ENCODE results near the gene CPEB3.

CPEB3 gene

DNA sequence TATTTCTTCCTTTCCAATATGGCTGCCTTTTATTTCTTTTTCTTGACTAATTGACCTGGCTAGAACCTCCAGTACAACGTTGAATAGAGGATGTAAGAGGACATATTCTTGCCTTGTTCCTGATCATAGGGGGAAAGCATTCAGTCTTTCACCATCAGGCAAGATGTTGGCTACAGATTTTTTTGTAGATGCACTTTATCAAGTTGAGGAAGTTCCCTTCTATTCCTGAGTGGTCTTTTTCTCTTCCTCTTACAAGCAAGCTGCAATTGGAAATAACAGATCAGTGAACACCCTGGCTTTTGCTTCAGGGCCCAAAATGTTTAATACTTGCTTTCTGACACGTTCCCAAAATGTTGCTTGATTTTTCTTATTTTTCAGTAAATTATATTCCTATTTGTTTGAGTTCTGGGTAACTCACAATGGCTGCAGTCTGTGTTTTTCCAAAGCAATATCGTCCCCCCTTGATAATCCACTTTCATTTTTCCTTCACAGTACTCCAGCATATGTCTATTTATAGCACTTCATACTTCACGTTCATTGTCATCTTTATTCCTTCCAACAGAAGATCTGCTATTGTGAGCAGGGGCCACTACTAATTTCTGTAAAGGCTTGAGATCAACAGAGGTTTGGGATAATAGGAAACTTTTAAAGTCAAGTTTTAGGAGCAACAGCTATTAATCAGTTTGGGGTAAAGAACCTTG, 11.7 kb downstream of the CPEB3 start:
- no peak for TF ChIP-seq SIN3A (IDR thresholded peaks at IDR 0.05; ENCODE audit: borderline replicate concordance, insufficient read depth, low read length)
- no peak for TF ChIP-seq TAF1 (IDR thresholded peaks at IDR 0.05; ENCODE audit: borderline replicate concordance, insufficient read depth, low read length)
- TF ChIP-seq FOXP2 (optimal IDR thresholded peaks at IDR 0.05; ENCODE audit: borderline replicate concordance, extremely low read depth, extremely low read length, insufficient read depth) = no peak
- no peak for TF ChIP-seq POLR2AphosphoS5 (IDR thresholded peaks at IDR 0.05; ENCODE audit: low read depth, low read length)
- TF ChIP-seq, protein P1, sequence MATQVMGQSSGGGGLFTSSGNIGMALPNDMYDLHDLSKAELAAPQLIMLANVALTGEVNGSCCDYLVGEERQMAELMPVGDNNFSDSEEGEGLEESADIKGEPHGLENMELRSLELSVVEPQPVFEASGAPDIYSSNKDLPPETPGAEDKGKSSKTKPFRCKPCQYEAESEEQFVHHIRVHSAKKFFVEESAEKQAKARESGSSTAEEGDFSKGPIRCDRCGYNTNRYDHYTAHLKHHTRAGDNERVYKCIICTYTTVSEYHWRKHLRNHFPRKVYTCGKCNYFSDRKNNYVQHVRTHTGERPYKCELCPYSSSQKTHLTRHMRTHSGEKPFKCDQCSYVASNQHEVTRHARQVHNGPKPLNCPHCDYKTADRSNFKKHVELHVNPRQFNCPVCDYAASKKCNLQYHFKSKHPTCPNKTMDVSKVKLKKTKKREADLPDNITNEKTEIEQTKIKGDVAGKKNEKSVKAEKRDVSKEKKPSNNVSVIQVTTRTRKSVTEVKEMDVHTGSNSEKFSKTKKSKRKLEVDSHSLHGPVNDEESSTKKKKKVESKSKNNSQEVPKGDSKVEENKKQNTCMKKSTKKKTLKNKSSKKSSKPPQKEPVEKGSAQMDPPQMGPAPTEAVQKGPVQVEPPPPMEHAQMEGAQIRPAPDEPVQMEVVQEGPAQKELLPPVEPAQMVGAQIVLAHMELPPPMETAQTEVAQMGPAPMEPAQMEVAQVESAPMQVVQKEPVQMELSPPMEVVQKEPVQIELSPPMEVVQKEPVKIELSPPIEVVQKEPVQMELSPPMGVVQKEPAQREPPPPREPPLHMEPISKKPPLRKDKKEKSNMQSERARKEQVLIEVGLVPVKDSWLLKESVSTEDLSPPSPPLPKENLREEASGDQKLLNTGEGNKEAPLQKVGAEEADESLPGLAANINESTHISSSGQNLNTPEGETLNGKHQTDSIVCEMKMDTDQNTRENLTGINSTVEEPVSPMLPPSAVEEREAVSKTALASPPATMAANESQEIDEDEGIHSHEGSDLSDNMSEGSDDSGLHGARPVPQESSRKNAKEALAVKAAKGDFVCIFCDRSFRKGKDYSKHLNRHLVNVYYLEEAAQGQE (IDR thresholded peaks at IDR 0.05; ENCODE audit: insufficient read depth in 1 of 2, low read depth in 2 of 2, low read length in 2 of 2) = no peak

DNA sequence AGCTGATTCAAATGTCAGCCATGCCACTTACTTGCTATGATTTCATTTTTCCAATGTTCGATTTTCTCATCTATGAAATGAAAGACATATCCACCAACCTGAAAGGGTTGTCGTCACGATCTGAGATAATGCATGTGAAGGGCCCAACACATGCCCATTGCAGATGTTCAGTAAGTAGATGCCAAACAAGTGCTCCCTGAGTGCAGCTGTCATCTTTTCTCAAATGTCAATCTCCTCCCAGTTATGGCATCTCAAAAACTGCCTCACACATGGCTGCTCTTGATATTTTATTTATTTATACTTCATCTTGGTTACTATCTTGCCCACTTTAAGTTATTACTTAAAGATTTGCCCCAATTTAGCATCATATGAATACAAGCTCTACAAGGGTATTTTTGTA, 16.8 kb downstream of the CPEB3 start:
- TF ChIP-seq SIN3A (IDR thresholded peaks at IDR 0.05; ENCODE audit: borderline replicate concordance, insufficient read depth, low read length) = no peak
- TF ChIP-seq, protein P1 (IDR thresholded peaks at IDR 0.05; ENCODE audit: insufficient read depth in 1 of 2, low read depth in 2 of 2, low read length in 2 of 2) = no peak

DNA sequence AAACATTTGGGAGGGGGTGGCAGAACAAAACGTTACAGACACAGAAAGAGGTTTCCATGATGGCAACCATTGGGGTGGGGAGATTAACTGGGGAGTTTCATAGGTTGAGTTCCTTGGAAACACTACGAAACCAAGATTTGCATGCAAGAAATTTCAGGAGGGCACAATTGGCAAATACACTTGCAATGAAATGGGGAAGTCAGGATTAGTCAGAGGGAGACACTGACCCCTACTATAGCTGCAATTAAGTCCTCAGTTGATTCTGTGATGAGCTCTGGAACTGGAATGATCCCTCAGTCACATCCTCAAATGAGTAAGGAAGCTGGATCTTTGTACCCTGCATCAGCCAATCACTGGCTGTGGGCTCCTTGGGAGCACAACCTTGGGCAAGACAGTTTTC, 22.1 kb downstream of the CPEB3 start:
- TF ChIP-seq POLR2AphosphoS5 (IDR thresholded peaks at IDR 0.05; ENCODE audit: low read depth, low read length) = no peak
- TF ChIP-seq, protein P1 (IDR thresholded peaks at IDR 0.05; ENCODE audit: insufficient read depth in 1 of 2, low read depth in 2 of 2, low read length in 2 of 2) = no peak
- no peak for TF ChIP-seq TAF1 (IDR thresholded peaks at IDR 0.05; ENCODE audit: borderline replicate concordance, insufficient read depth, low read length)
- no peak for TF ChIP-seq FOXP2 (optimal IDR thresholded peaks at IDR 0.05; ENCODE audit: borderline replicate concordance, extremely low read depth, extremely low read length, insufficient read depth)
- no peak for TF ChIP-seq SIN3A (IDR thresholded peaks at IDR 0.05; ENCODE audit: borderline replicate concordance, insufficient read depth, low read length)

DNA sequence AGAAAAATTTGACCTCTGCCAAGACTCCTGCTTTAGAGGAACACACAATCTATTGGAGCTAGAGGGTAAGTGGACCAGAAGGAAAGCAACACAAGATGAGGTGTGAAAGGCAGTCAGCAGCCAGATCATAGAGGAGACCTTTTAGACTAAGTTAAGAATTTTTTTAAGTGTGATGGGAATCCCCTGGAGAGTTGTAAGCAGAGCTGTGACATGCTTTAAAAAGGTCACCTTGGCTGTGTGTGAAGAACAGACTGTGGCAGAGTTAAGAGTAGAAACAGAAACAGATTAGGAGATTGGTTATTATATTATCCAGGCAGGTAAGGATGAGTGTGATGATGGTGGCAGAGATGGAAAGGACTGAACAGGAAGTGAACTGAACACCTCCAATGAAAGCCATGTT, 23.5 kb downstream of the CPEB3 start:
- TF ChIP-seq, protein P1 (IDR thresholded peaks at IDR 0.05; ENCODE audit: insufficient read depth in 1 of 2, low read depth in 2 of 2, low read length in 2 of 2) = no peak
- no peak for TF ChIP-seq SIN3A (IDR thresholded peaks at IDR 0.05; ENCODE audit: borderline replicate concordance, insufficient read depth, low read length)
- no peak for TF ChIP-seq FOXP2 (optimal IDR thresholded peaks at IDR 0.05; ENCODE audit: borderline replicate concordance, extremely low read depth, extremely low read length, insufficient read depth)
- TF ChIP-seq POLR2AphosphoS5 (IDR thresholded peaks at IDR 0.05; ENCODE audit: low read depth, low read length) = no peak
- TF ChIP-seq TAF1 (IDR thresholded peaks at IDR 0.05; ENCODE audit: borderline replicate concordance, insufficient read depth, low read length) = no peak
